ENCODE measurements around the gene ANKHD1. TPM values are rescaled to one million over a fixed set of nuclear protein-coding genes. Genes with fewer than 3 reads are reported as not detected.

The ANKHD1 gene
- polyA plus RNA-seq, 1 of the 3 experiments (the other 2 are of a cell fraction), result 26.7 TPM

DNA sequence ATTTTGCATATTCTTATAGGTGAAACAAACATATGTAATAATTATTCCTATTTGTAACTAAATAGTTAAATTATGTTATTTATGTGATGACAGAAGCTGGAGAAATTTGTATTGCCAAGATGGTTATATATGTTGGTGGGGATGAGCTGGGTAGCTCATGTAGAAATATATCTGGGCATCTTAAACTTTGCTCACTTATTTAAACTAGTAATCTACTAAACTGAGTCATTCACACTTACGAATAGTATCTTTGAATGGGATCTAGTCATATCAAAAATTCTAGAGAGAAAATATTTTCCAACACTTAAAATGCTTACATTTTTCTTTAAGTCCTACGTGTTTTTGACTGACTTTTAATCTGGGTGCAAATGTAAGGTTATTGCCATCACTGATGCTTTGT, 101.2 kb downstream of the ANKHD1 start:
- no peak overlapping the region for H3K9ac ChIP-seq
- no peaks in the 10 kb centered on the region for H3F3A ChIP-seq (replicated peaks; ENCODE audit: insufficient read depth)
- H3K4me3 ChIP-seq (ENCODE audit: low read depth in 2 of 2, low read length in 1 of 2), result no peak overlapping the region
- TF ChIP-seq TEAD4 (IDR thresholded peaks at IDR 0.05; ENCODE audit: borderline replicate concordance, insufficient read depth) (no peak), TAF1 (IDR thresholded peaks at IDR 0.05; ENCODE audit: borderline replicate concordance, low read depth, low read length) (no peak), NRF1 (IDR thresholded peaks at IDR 0.05; ENCODE audit: low read depth, low read length) (no peak), MEF2A (IDR thresholded peaks at IDR 0.05; ENCODE audit: borderline replicate concordance, low read depth) (no peak), SMC3 (IDR thresholded peaks at IDR 0.05; ENCODE audit: low read depth, low read length) (no peak), ELF1 (IDR thresholded peaks at IDR 0.05) (no peak), EZH2phosphoT487 (IDR thresholded peaks at IDR 0.05; ENCODE audit: borderline replicate concordance, low read depth) (no peak), RFX5 (IDR thresholded peaks at IDR 0.05; ENCODE audit: low read length) (no peak), SIN3A (IDR thresholded peaks at IDR 0.05; ENCODE audit: borderline replicate concordance, low read depth, low read length) (no peak), GATA2 (CRISPR knock-in tag; IDR thresholded peaks at IDR 0.05) (no peak), FOSL2 (IDR thresholded peaks at IDR 0.05; ENCODE audit: borderline replicate concordance, low read depth) (no peak), CHD2 (IDR thresholded peaks at IDR 0.05; ENCODE audit: low read length, partially characterized antibody) (no peak)
- TF ChIP-seq, protein P1, sequence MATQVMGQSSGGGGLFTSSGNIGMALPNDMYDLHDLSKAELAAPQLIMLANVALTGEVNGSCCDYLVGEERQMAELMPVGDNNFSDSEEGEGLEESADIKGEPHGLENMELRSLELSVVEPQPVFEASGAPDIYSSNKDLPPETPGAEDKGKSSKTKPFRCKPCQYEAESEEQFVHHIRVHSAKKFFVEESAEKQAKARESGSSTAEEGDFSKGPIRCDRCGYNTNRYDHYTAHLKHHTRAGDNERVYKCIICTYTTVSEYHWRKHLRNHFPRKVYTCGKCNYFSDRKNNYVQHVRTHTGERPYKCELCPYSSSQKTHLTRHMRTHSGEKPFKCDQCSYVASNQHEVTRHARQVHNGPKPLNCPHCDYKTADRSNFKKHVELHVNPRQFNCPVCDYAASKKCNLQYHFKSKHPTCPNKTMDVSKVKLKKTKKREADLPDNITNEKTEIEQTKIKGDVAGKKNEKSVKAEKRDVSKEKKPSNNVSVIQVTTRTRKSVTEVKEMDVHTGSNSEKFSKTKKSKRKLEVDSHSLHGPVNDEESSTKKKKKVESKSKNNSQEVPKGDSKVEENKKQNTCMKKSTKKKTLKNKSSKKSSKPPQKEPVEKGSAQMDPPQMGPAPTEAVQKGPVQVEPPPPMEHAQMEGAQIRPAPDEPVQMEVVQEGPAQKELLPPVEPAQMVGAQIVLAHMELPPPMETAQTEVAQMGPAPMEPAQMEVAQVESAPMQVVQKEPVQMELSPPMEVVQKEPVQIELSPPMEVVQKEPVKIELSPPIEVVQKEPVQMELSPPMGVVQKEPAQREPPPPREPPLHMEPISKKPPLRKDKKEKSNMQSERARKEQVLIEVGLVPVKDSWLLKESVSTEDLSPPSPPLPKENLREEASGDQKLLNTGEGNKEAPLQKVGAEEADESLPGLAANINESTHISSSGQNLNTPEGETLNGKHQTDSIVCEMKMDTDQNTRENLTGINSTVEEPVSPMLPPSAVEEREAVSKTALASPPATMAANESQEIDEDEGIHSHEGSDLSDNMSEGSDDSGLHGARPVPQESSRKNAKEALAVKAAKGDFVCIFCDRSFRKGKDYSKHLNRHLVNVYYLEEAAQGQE (IDR thresholded peaks at IDR 0.05; ENCODE audit: low read depth, low read length), result no peak
- TF ChIP-seq, protein P2, sequence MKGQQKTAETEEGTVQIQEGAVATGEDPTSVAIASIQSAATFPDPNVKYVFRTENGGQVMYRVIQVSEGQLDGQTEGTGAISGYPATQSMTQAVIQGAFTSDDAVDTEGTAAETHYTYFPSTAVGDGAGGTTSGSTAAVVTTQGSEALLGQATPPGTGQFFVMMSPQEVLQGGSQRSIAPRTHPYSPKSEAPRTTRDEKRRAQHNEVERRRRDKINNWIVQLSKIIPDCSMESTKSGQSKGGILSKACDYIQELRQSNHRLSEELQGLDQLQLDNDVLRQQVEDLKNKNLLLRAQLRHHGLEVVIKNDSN (IDR thresholded peaks at IDR 0.05; ENCODE audit: borderline replicate concordance, low read depth), result no peak
- TF ChIP-seq, protein P3, sequence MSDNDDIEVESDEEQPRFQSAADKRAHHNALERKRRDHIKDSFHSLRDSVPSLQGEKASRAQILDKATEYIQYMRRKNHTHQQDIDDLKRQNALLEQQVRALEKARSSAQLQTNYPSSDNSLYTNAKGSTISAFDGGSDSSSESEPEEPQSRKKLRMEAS (IDR thresholded peaks at IDR 0.05; ENCODE audit: low read depth), result no peak
- TF ChIP-seq, protein P4, sequence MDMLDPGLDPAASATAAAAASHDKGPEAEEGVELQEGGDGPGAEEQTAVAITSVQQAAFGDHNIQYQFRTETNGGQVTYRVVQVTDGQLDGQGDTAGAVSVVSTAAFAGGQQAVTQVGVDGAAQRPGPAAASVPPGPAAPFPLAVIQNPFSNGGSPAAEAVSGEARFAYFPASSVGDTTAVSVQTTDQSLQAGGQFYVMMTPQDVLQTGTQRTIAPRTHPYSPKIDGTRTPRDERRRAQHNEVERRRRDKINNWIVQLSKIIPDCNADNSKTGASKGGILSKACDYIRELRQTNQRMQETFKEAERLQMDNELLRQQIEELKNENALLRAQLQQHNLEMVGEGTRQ (IDR thresholded peaks at IDR 0.05; ENCODE audit: borderline replicate concordance, low read depth, low read length), result no peak
- H3K27ac ChIP-seq (ENCODE audit: low read depth in 2 of 2, low read length in 1 of 2), result no peak overlapping the region
- H3K4me1 ChIP-seq (ENCODE audit: control insufficient read depth in 1 of 2, insufficient read depth in 2 of 2, low read depth in 1 of 2, low read length in 1 of 2), result no peaks in the 10 kb centered on the region
- H3K79me2 ChIP-seq (ENCODE audit: insufficient read depth), result no peaks in the 10 kb centered on the region
- POLR2A ChIA-PET, result no interaction called here
- H4K20me1 ChIP-seq (ENCODE audit: insufficient read depth), result no peaks in the 10 kb centered on the region
- no peak for DNase-seq
- H3K9me2 ChIP-seq, result no peaks in the 10 kb centered on the region
- H3K36me3 ChIP-seq (replicated peaks in 1 of 2; ENCODE audit: control insufficient read depth in 1 of 2, insufficient read depth in 2 of 2, low read length in 1 of 2), result peaks cover 29 to 61% of the 10 kb centered on the region in 2 experiments
- CTCF ChIA-PET, result interaction anchor here (0.7 to 1.2 kb wide), 3 partner anchors 16 to 34 kb away, joined by 3 to 4 read pairs (median 3); no protein-coding TSS in a partner anchor
- 94% methylated on average over 2 of the region's 2 CpGs for WGBS (ENCODE audit: low lambda C conversion rate)
- no peak overlapping the region for H2AFZ ChIP-seq (ENCODE audit: low read depth)
- no peaks in the 10 kb centered on the region for H3K27me3 ChIP-seq (ENCODE audit: insufficient read depth)
- no peaks in the 10 kb centered on the region for H3K9me3 ChIP-seq
- H3K4me2 ChIP-seq, result no peak overlapping the region

Data from SK-N-SH (cell line).